Measurements from ENCODE around the gene MDGA2.

Gene MDGA2

GRCh38 chr14:47442211-47442610, 233.2 kb downstream of the MDGA2 start:
- no peak for DNase-seq (ENCODE audit: low read depth, low spot score)
- TF ChIP-seq POLR2AphosphoS5 (IDR thresholded peaks at IDR 0.05; ENCODE audit: borderline replicate concordance, low read depth, low read length) (no peak), FOXP2 (optimal IDR thresholded peaks at IDR 0.05; ENCODE audit: control extremely low read depth, extremely low read length, insufficient read depth) (no peak), EZH2 (IDR thresholded peaks at IDR 0.05) (no peak)
- H3K36me3 ChIP-seq (ENCODE audit: insufficient read depth, low read length) = no peaks in the 10 kb centered on the region
- no peak overlapping the region for H3K4me3 ChIP-seq
- H3K9me3 ChIP-seq (ENCODE audit: low read depth, low read length) = no peaks in the 10 kb centered on the region
- H3K9ac ChIP-seq (ENCODE audit: insufficient read length) = no peak overlapping the region
- no peak overlapping the region for H3K27ac ChIP-seq

GRCh38 chr14:47439953-47440352, 235.5 kb downstream of the MDGA2 start:
- no peak overlapping the region for H3K27ac ChIP-seq
- no peak overlapping the region for H3K9ac ChIP-seq (ENCODE audit: insufficient read length)
- TF ChIP-seq EZH2 (IDR thresholded peaks at IDR 0.05) = no peak
- TF ChIP-seq POLR2AphosphoS5 (IDR thresholded peaks at IDR 0.05; ENCODE audit: borderline replicate concordance, low read depth, low read length) = no peak
- TF ChIP-seq FOXP2 (optimal IDR thresholded peaks at IDR 0.05; ENCODE audit: control extremely low read depth, extremely low read length, insufficient read depth) = no peak
- no peak overlapping the region for H3K4me3 ChIP-seq
- H3K36me3 ChIP-seq (ENCODE audit: insufficient read depth, low read length) = no peaks in the 10 kb centered on the region
- no peaks in the 10 kb centered on the region for H3K9me3 ChIP-seq (ENCODE audit: low read depth, low read length)
- DNase-seq (ENCODE audit: low read depth, low spot score) = no peak

GRCh38 chr14:47438650-47439140, 236.7 kb downstream of the MDGA2 start:
- Histone ChIP-seq H3K9ac (ENCODE audit: insufficient read length) (no peak overlapping the region), H3K4me3 (peak overlapping the region; percentile 37), H3K9me3 (ENCODE audit: low read depth, low read length) (no peaks in the 10 kb centered on the region), H3K36me3 (ENCODE audit: insufficient read depth, low read length) (no peaks in the 10 kb centered on the region), H3K27ac (peak overlapping the region; percentile 80)
- DNase-seq (ENCODE audit: low read depth, low spot score) = peak; percentile 65
- no peak for TF ChIP-seq EZH2 (IDR thresholded peaks at IDR 0.05)
- peak; percentile 27; the same call in 1 of the 2 replicates for TF ChIP-seq POLR2AphosphoS5 (IDR thresholded peaks at IDR 0.05; ENCODE audit: borderline replicate concordance, low read depth, low read length)

DNA sequence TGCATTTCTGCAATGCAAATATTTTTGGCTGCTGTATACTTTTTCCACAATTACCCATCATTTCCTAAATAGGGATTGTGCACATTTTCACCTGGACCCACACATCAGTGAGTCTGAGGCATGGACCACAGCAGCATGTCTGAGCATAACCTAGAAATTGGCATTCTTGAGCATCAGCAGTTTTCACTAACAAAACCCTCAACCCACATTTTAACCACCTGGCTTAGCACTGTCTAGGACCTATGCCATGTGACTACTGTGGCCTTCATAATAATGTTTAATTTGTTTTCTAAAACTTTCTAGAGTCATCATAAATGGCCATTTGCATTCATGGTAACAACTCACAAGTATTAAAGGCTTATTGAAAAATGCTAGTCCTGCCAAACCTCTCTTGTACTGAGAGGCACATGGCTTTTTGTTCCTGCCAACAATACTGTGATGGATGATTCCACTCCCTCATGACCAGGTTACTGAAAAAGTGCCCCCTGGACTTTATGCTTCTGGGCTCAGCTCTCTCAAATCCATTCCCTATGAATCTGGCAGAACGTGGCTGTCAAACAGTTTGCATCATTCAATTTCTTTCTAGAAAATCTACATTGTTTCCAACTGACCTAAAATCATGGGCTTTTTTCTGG, 240.0 kb downstream of the MDGA2 start:
- Histone ChIP-seq H3K9me3 (ENCODE audit: low read depth, low read length) (no peaks in the 10 kb centered on the region), H3K27ac (no peak overlapping the region), H3K9ac (ENCODE audit: insufficient read length) (no peak overlapping the region)

GRCh38 chr14:47427629-47428028, 247.8 kb downstream of the MDGA2 start:
- H3K36me3 ChIP-seq (ENCODE audit: insufficient read depth, low read length) = no peaks in the 10 kb centered on the region

More for the DNA sequence above, 240.0 kb downstream of the MDGA2 start:
- TF ChIP-seq POLR2AphosphoS5 (IDR thresholded peaks at IDR 0.05; ENCODE audit: borderline replicate concordance, low read depth, low read length) (no peak), EZH2 (IDR thresholded peaks at IDR 0.05) (no peak), FOXP2 (optimal IDR thresholded peaks at IDR 0.05; ENCODE audit: control extremely low read depth, extremely low read length, insufficient read depth) (no peak)
- Histone ChIP-seq H3K4me3 (no peak overlapping the region), H3K36me3 (ENCODE audit: insufficient read depth, low read length) (no peaks in the 10 kb centered on the region)
- DNase-seq (ENCODE audit: low read depth, low spot score) = no peak

GRCh38 chr14:47425302-47425701, 250.1 kb downstream of the MDGA2 start:
- H3K9me3 ChIP-seq (ENCODE audit: low read depth, low read length) = no peaks in the 10 kb centered on the region

More at GRCh38 chr14:47427629-47428028, 247.8 kb downstream of the MDGA2 start:
- Histone ChIP-seq H3K27ac (no peak overlapping the region), H3K9ac (ENCODE audit: insufficient read length) (no peak overlapping the region), H3K9me3 (ENCODE audit: low read depth, low read length) (no peaks in the 10 kb centered on the region), H3K4me3 (no peak overlapping the region)
- DNase-seq (ENCODE audit: low read depth, low spot score) = no peak
- no peak for TF ChIP-seq POLR2AphosphoS5 (IDR thresholded peaks at IDR 0.05; ENCODE audit: borderline replicate concordance, low read depth, low read length)
- no peak for TF ChIP-seq FOXP2 (optimal IDR thresholded peaks at IDR 0.05; ENCODE audit: control extremely low read depth, extremely low read length, insufficient read depth)
- TF ChIP-seq EZH2 (IDR thresholded peaks at IDR 0.05) = no peak

GRCh38 chr14:47422191-47422590, 253.2 kb downstream of the MDGA2 start:
- H3K4me3 ChIP-seq = no peak overlapping the region

More at GRCh38 chr14:47425302-47425701, 250.1 kb downstream of the MDGA2 start:
- no peak for DNase-seq (ENCODE audit: low read depth, low spot score)
- H3K9ac ChIP-seq (ENCODE audit: insufficient read length) = no peak overlapping the region
- no peak overlapping the region for H3K4me3 ChIP-seq
- no peak overlapping the region for H3K27ac ChIP-seq
- no peaks in the 10 kb centered on the region for H3K36me3 ChIP-seq (ENCODE audit: insufficient read depth, low read length)
- TF ChIP-seq EZH2 (IDR thresholded peaks at IDR 0.05) (no peak), POLR2AphosphoS5 (IDR thresholded peaks at IDR 0.05; ENCODE audit: borderline replicate concordance, low read depth, low read length) (no peak), FOXP2 (optimal IDR thresholded peaks at IDR 0.05; ENCODE audit: control extremely low read depth, extremely low read length, insufficient read depth) (no peak)

GRCh38 chr14:47411523-47411922, 263.9 kb downstream of the MDGA2 start:
- H3K4me3 ChIP-seq = no peak overlapping the region
- no peak overlapping the region for H3K9ac ChIP-seq (ENCODE audit: insufficient read length)
- no peaks in the 10 kb centered on the region for H3K36me3 ChIP-seq (ENCODE audit: insufficient read depth, low read length)
- no peaks in the 10 kb centered on the region for H3K9me3 ChIP-seq (ENCODE audit: low read depth, low read length)
- no peak for DNase-seq (ENCODE audit: low read depth, low spot score)
- TF ChIP-seq POLR2AphosphoS5 (IDR thresholded peaks at IDR 0.05; ENCODE audit: borderline replicate concordance, low read depth, low read length) = no peak
- TF ChIP-seq EZH2 (IDR thresholded peaks at IDR 0.05) = no peak
- no peak for TF ChIP-seq FOXP2 (optimal IDR thresholded peaks at IDR 0.05; ENCODE audit: control extremely low read depth, extremely low read length, insufficient read depth)
- no peak overlapping the region for H3K27ac ChIP-seq

More at GRCh38 chr14:47422191-47422590, 253.2 kb downstream of the MDGA2 start:
- Histone ChIP-seq H3K36me3 (ENCODE audit: insufficient read depth, low read length) (no peaks in the 10 kb centered on the region), H3K27ac (no peak overlapping the region), H3K9me3 (ENCODE audit: low read depth, low read length) (no peaks in the 10 kb centered on the region), H3K9ac (ENCODE audit: insufficient read length) (no peak overlapping the region)
- DNase-seq (ENCODE audit: low read depth, low spot score) = no peak
- TF ChIP-seq FOXP2 (optimal IDR thresholded peaks at IDR 0.05; ENCODE audit: control extremely low read depth, extremely low read length, insufficient read depth) = no peak
- no peak for TF ChIP-seq POLR2AphosphoS5 (IDR thresholded peaks at IDR 0.05; ENCODE audit: borderline replicate concordance, low read depth, low read length)
- no peak for TF ChIP-seq EZH2 (IDR thresholded peaks at IDR 0.05)
